Measurements from ENCODE around the gene PRKG2. TPM values are rescaled to one million over a fixed set of nuclear protein-coding genes. Genes with fewer than 3 reads are reported as not detected.

PRKG2 gene
- polyA plus RNA-seq, 1 donor (not counting 4 experiments of a cell fraction or from before 2014, with no cell fraction given), result 0.68 TPM

GRCh38 chr4:81257021-81257420, 42.0 kb upstream of the PRKG2 start:
- DNase-seq (ENCODE audit: low read depth, low spot score) (no peak), FAIRE-seq (no peak)
- no peaks in the 10 kb centered on the region for H3K79me2 ChIP-seq (ENCODE audit: control insufficient read depth, insufficient read depth, low read length)
- dilution Hi-C loops (cut with MboI; ENCODE audit: extremely low pct_ligation_motif_present, low sequenced_read_pairs), result no loop called here
- H3K4me1 ChIP-seq (ENCODE audit: control insufficient read depth, extremely low read depth, insufficient read depth, low read length), result no peaks in the 10 kb centered on the region
- peaks cover 5% of the 10 kb centered on the region for H3K27me3 ChIP-seq (ENCODE audit: control insufficient read depth, extremely low read depth, insufficient read depth, low read length)
- no peaks in the 10 kb centered on the region for H4K20me1 ChIP-seq (ENCODE audit: control insufficient read depth, extremely low read depth, insufficient read depth, low read length)
- no peak overlapping the region for H3K4me2 ChIP-seq (ENCODE audit: control insufficient read depth, extremely low read depth, insufficient read depth, low read depth, low read length)
- H3K4me3 ChIP-seq (ENCODE audit: control insufficient read depth in 2 of 3, extremely low read depth in 1 of 3, insufficient read depth in 2 of 3, low read depth in 1 of 3, low read length in 3 of 3), result no peak overlapping the region
- H2AFZ ChIP-seq (ENCODE audit: control insufficient read depth, low read length), result no peak overlapping the region
- H3K9me1 ChIP-seq (ENCODE audit: control insufficient read depth, extremely low read depth, insufficient read depth, low read length), result no peaks in the 10 kb centered on the region
- no peaks in the 10 kb centered on the region for H3K9me3 ChIP-seq (ENCODE audit: control insufficient read depth, low read depth, low read length)
- no peak overlapping the region for H3K9ac ChIP-seq (ENCODE audit: control insufficient read depth, extremely low read depth, insufficient read depth, low read length)
- H3K36me3 ChIP-seq (ENCODE audit: control insufficient read depth in 2 of 2, extremely low read depth in 1 of 2, insufficient read depth in 2 of 2, low read length in 2 of 2), result no peaks in the 10 kb centered on the region
- H3K27ac ChIP-seq (ENCODE audit: control insufficient read depth, insufficient read depth, low read length), result no peak overlapping the region
- no peak for TF ChIP-seq CTCF (optimal IDR thresholded peaks at IDR 0.05 in 1 of 3, IDR thresholded peaks at IDR 0.05 in 1 of 3, conservative IDR thresholded peaks at IDR 0.05 in 1 of 3; ENCODE audit: extremely low read depth in 1 of 3, insufficient read depth in 2 of 3, low read length in 3 of 3)
- TF ChIP-seq EZH2 (IDR thresholded peaks at IDR 0.05; ENCODE audit: low read length), result no peak

GRCh38 chr4:81256059-81256970, 41.3 kb upstream of the PRKG2 start:
- Histone ChIP-seq H3K9me1 (ENCODE audit: control insufficient read depth, extremely low read depth, insufficient read depth, low read length) (no peaks in the 10 kb centered on the region), H2AFZ (ENCODE audit: control insufficient read depth, low read length) (no peak overlapping the region), H3K79me2 (ENCODE audit: control insufficient read depth, insufficient read depth, low read length) (no peaks in the 10 kb centered on the region), H3K4me3 (ENCODE audit: control insufficient read depth in 2 of 3, extremely low read depth in 1 of 3, insufficient read depth in 2 of 3, low read depth in 1 of 3, low read length in 3 of 3) (no peak overlapping the region), H3K9ac (ENCODE audit: control insufficient read depth, extremely low read depth, insufficient read depth, low read length) (no peak overlapping the region), H3K9me3 (ENCODE audit: control insufficient read depth, low read depth, low read length) (no peaks in the 10 kb centered on the region), H3K27me3 (ENCODE audit: control insufficient read depth, extremely low read depth, insufficient read depth, low read length) (peaks cover 5% of the 10 kb centered on the region), H3K36me3 (ENCODE audit: control insufficient read depth in 2 of 2, extremely low read depth in 1 of 2, insufficient read depth in 2 of 2, low read length in 2 of 2) (no peaks in the 10 kb centered on the region), H3K4me2 (ENCODE audit: control insufficient read depth, extremely low read depth, insufficient read depth, low read depth, low read length) (no peak overlapping the region), H4K20me1 (ENCODE audit: control insufficient read depth, extremely low read depth, insufficient read depth, low read length) (no peaks in the 10 kb centered on the region), H3K4me1 (ENCODE audit: control insufficient read depth, extremely low read depth, insufficient read depth, low read length) (no peaks in the 10 kb centered on the region), H3K27ac (ENCODE audit: control insufficient read depth, insufficient read depth, low read length) (no peak overlapping the region)
- DNase-seq (ENCODE audit: low read depth, low spot score) (no peak), FAIRE-seq (no peak)
- no peak for TF ChIP-seq EZH2 (IDR thresholded peaks at IDR 0.05; ENCODE audit: low read length)
- no peak for TF ChIP-seq CTCF (optimal IDR thresholded peaks at IDR 0.05 in 1 of 3, IDR thresholded peaks at IDR 0.05 in 1 of 3, conservative IDR thresholded peaks at IDR 0.05 in 1 of 3; ENCODE audit: extremely low read depth in 1 of 3, insufficient read depth in 2 of 3, low read length in 3 of 3)
- dilution Hi-C loops (cut with MboI; ENCODE audit: extremely low pct_ligation_motif_present, low sequenced_read_pairs), result no loop called here
